ENCODE results near the gene PRKAR2A. TPM values are rescaled to one million over a fixed set of nuclear protein-coding genes. Genes with fewer than 3 reads are reported as not detected.

Gene PRKAR2A
- total and polyA plus RNA-seq, 2 donors (not counting 3 experiments of a cell fraction or from before 2014, with no cell fraction given): 8.6 to 69.9 TPM

GRCh38 chr3:48879307-48879993 is 31.8 kb upstream of the PRKAR2A start:
- H4K20me1 ChIP-seq (replicated peaks; ENCODE audit: control insufficient read depth, extremely low read depth, insufficient read depth, low read length): no peaks in the 10 kb centered on the region
- no peaks in the 10 kb centered on the region for H3K4me1 ChIP-seq (ENCODE audit: control insufficient read depth, extremely low read depth, insufficient read depth, low read length)
- H3K27ac ChIP-seq (ENCODE audit: insufficient read depth, low read depth, low read length): no peak overlapping the region
- H3K4me2 ChIP-seq (ENCODE audit: insufficient read depth, low read length): no peak overlapping the region
- no peak for FAIRE-seq
- H3K36me3 ChIP-seq (ENCODE audit: control insufficient read depth in 2 of 2, extremely low read depth in 1 of 2, insufficient read depth in 2 of 2, low read length in 2 of 2): no peaks in the 10 kb centered on the region
- H3K79me2 ChIP-seq (ENCODE audit: control insufficient read depth, insufficient read depth, low read length): no peaks in the 10 kb centered on the region
- no peak overlapping the region for H3K4me3 ChIP-seq (replicated peaks in 1 of 3; ENCODE audit: insufficient read depth in 1 of 3, low read depth in 1 of 3, low read length in 3 of 3)
- no peak for TF ChIP-seq POLR2AphosphoS5 (IDR thresholded peaks at IDR 0.05; ENCODE audit: insufficient read depth, low read depth, low read length)
- TF ChIP-seq POLR2A (IDR thresholded peaks at IDR 0.05; ENCODE audit: low read depth, low read length): no peak
- no peak for TF ChIP-seq EZH2 (IDR thresholded peaks at IDR 0.05; ENCODE audit: borderline replicate concordance, low read depth, low read length, severe bottlenecking)
- TF ChIP-seq MAX (IDR thresholded peaks at IDR 0.05; ENCODE audit: insufficient read depth, insufficient read length): no peak
- no peak for TF ChIP-seq CTCF (IDR thresholded peaks at IDR 0.05; ENCODE audit: extremely low read depth in 1 of 2, insufficient read depth in 1 of 2, low read depth in 1 of 2, low read length in 2 of 2)
- no peak for TF ChIP-seq GATA2 (IDR thresholded peaks at IDR 0.05; ENCODE audit: insufficient read depth, insufficient read length, low read depth, low read length)
- TF ChIP-seq FOS (IDR thresholded peaks at IDR 0.05; ENCODE audit: borderline replicate concordance, insufficient read depth, low read length): no peak
- no peak for TF ChIP-seq MYC (IDR thresholded peaks at IDR 0.05; ENCODE audit: low read depth, low read length)
- TF ChIP-seq JUN (IDR thresholded peaks at IDR 0.05; ENCODE audit: borderline replicate concordance, insufficient read depth, insufficient read length, low read depth): no peak
- no peaks in the 10 kb centered on the region for H3K9me3 ChIP-seq (replicated peaks; ENCODE audit: control insufficient read depth, insufficient read depth, low read length)
- H3K9ac ChIP-seq (replicated peaks; ENCODE audit: extremely low read depth, insufficient read depth, low read length): no peak overlapping the region
- CTCF ChIA-PET: interaction anchor here (0.6 kb wide), 1 partner anchor 1242 kb away, joined by 3 read pairs; no protein-coding TSS in a partner anchor
- no peaks in the 10 kb centered on the region for H3K9me1 ChIP-seq (replicated peaks; ENCODE audit: control insufficient read depth, extremely low read depth, insufficient read depth, low read length)
- H3K27me3 ChIP-seq (ENCODE audit: control insufficient read depth in 2 of 2, insufficient read depth in 2 of 2, low read length in 2 of 2): no peaks in the 10 kb centered on the region
- dilution Hi-C loops (cut with MboI; ENCODE audit: extremely low pct_ligation_motif_present, low sequenced_read_pairs): no loop called here
- POLR2A ChIA-PET: no interaction called here
- DNase-seq (ENCODE audit: low read depth, low spot score): no peak
- no TSS peak for BruUV-seq (replicated peaks)
- no peak overlapping the region for H2AFZ ChIP-seq (ENCODE audit: low read depth, low read length)
- intact Hi-C loops (cut with micrococcal nuclease): no loop called here

Data from endothelial cell of umbilical vein (primary cell).